SU-DHL-6 (cell line): ENCODE results near the gene CXCL14.

Experiments used
- H2AFZ ChIP-seq: fragments of 200-600 bp; sonication (generic); 2 replicates; pipeline ENCODE4 v1.6.1; 2014; ENCODE audit warnings: low read depth, mild to moderate bottlenecking, moderate library complexity, mixed read lengths, antibody characterized with exemption, low read length; ENCODE audit not compliant: severe bottlenecking
- H3F3A ChIP-seq: fragments of 200-600 bp; shearing (Covaris generic); 2 replicates; pipeline ENCODE4 v1.6.0; 2016; ENCODE audit warnings: antibody characterized with exemption, mild to moderate bottlenecking; ENCODE audit not compliant: insufficient read depth
- H3K27ac ChIP-seq: fragments of 200-600 bp; sonication (generic); 2 replicates; pipeline ENCODE4 v1.5.1; 2016; ENCODE audit warnings: low read depth, mild to moderate bottlenecking, low read length, moderate library complexity, mixed read lengths
- H3K27me3 ChIP-seq: fragments of 200-600 bp; sonication (generic), shearing (Covaris generic); 2 replicates; pipeline ENCODE4 v1.6.0; 2014; ENCODE audit warnings: mild to moderate bottlenecking, low read length
- H3K36me3 ChIP-seq: fragments of 200-600 bp; sonication (generic); 2 replicates; pipeline ENCODE4 v1.6.1; 2014; ENCODE audit warnings: mild to moderate bottlenecking, low read length, mixed read lengths
- H3K4me2 ChIP-seq: fragments of 300-600, 200-600 bp; shearing (Covaris generic), sonication (generic); 2 replicates; pipeline ENCODE4 v1.6.0; 2014; ENCODE audit warnings: low read length, low read depth, mild to moderate bottlenecking; ENCODE audit not compliant: poor library complexity, severe bottlenecking
- H3K4me3 ChIP-seq: fragments of 200-600 bp; sonication (generic); 2 replicates; pipeline ENCODE4 v1.5.1; 2014; ENCODE audit warnings: antibody characterized with exemption, low read length, mild to moderate bottlenecking, mixed read lengths; ENCODE audit not compliant: insufficient read depth, poor library complexity, severe bottlenecking
- H3K79me2 ChIP-seq: fragments of 200-600 bp; sonication (generic); 2 replicates; pipeline ENCODE4 v1.6.1; 2014; ENCODE audit warnings: mild to moderate bottlenecking, low read length, moderate library complexity; ENCODE audit not compliant: insufficient read depth
- H3K9ac ChIP-seq: fragments of 200-600 bp; sonication (generic); 2 replicates; pipeline ENCODE4 v1.7.0; 2014; ENCODE audit warnings: mild to moderate bottlenecking, low read length
- H3K9me2 ChIP-seq: fragments of 200-600 bp; sonication (generic); replicated peaks from 2 replicates; pipeline ENCODE4 v1.6.1; 2014; ENCODE audit warnings: low read length; ENCODE audit not compliant: insufficient read depth
- H3K9me3 ChIP-seq: fragments of 200-600 bp; sonication (generic); 2 replicates; pipeline ENCODE4 v1.6.1; 2014; ENCODE audit warnings: low read length, mixed read lengths; ENCODE audit not compliant: insufficient read depth
- H4K20me1 ChIP-seq: fragments of 200-600 bp; sonication (generic); 2 replicates; pipeline ENCODE4 v1.6.1; 2014; ENCODE audit warnings: low read depth, mild to moderate bottlenecking, antibody characterized with exemption, low read length, moderate library complexity, mixed read lengths
- CTCF ChIP-seq: fragments of 200-600 bp; sonication (generic); IDR thresholded peaks from one replicate; pipeline ENCODE4 v1.5.1; 2017; ENCODE audit warnings: antibody characterized with exemption, mild to moderate bottlenecking, low read length, moderate library complexity; ENCODE audit not compliant: insufficient read depth, poor library complexity, severe bottlenecking
- EZH2phosphoT487 ChIP-seq: fragments of 200-600 bp; sonication (generic), shearing (Covaris generic); conservative IDR thresholded peaks from 2 replicates; pipeline ENCODE4 v1.6.1; 2018; ENCODE audit warnings: mild to moderate bottlenecking, antibody characterized with exemption, low read length, moderate library complexity, mixed read lengths

Gene CXCL14

GRCh38 chr5:135568246-135568645 lies 10.5 kb downstream of the CXCL14 start:
- H3K9me3 ChIP-seq = no peaks in the 10 kb centered on the region
- no peaks in the 10 kb centered on the region for H3K79me2 ChIP-seq
- no peaks in the 10 kb centered on the region for H3F3A ChIP-seq
- no peak overlapping the region for H2AFZ ChIP-seq
- H3K4me2 ChIP-seq = no peak overlapping the region
- H3K4me3 ChIP-seq = no peak overlapping the region
- H3K27me3 ChIP-seq = no peaks in the 10 kb centered on the region
- H3K9ac ChIP-seq = no peak overlapping the region
- no peaks in the 10 kb centered on the region for H3K36me3 ChIP-seq
- H3K9me2 ChIP-seq = no peaks in the 10 kb centered on the region
- TF ChIP-seq EZH2phosphoT487 = no peak
- TF ChIP-seq CTCF = no peak
- H3K27ac ChIP-seq = no peak overlapping the region
- no peaks in the 10 kb centered on the region for H4K20me1 ChIP-seq

GRCh38 chr5:135567661-135568060 lies 11.1 kb downstream of the CXCL14 start:
- Histone ChIP-seq H3K9me2 (no peaks in the 10 kb centered on the region), H3K79me2 (no peaks in the 10 kb centered on the region), H4K20me1 (no peaks in the 10 kb centered on the region), H3K36me3 (no peaks in the 10 kb centered on the region), H3K4me3 (no peak overlapping the region), H3K4me2 (no peak overlapping the region), H3K9me3 (no peaks in the 10 kb centered on the region), H3K27ac (no peak overlapping the region), H3K27me3 (no peaks in the 10 kb centered on the region), H3K9ac (no peak overlapping the region), H2AFZ (no peak overlapping the region), H3F3A (no peaks in the 10 kb centered on the region)
- TF ChIP-seq EZH2phosphoT487 = no peak
- no peak for TF ChIP-seq CTCF

GRCh38 chr5:135566422-135567400 lies 12.1 kb downstream of the CXCL14 start:
- H3K9me2 ChIP-seq = no peaks in the 10 kb centered on the region
- H4K20me1 ChIP-seq = no peaks in the 10 kb centered on the region
- no peaks in the 10 kb centered on the region for H3K36me3 ChIP-seq
- H3K27ac ChIP-seq = no peak overlapping the region
- H3F3A ChIP-seq = no peaks in the 10 kb centered on the region
- no peak overlapping the region for H3K4me3 ChIP-seq
- H3K9me3 ChIP-seq = no peaks in the 10 kb centered on the region
- no peak overlapping the region for H3K9ac ChIP-seq
- TF ChIP-seq EZH2phosphoT487 (no peak), CTCF (no peak)
- no peak overlapping the region for H3K4me2 ChIP-seq
- H2AFZ ChIP-seq = no peak overlapping the region
- H3K79me2 ChIP-seq = no peaks in the 10 kb centered on the region
- H3K27me3 ChIP-seq = no peaks in the 10 kb centered on the region
